GM18502 (cell line): ENCODE results near the gene AP3S2.
"Not testable (repeated sequence)": the region's sequence is repeated elsewhere in the genome, so short reads cannot be mapped to it uniquely, and the experiment has no call there.

Experiments
- ATAC-seq: cut with Tn5 transposase; IDR thresholded peaks from one replicate; pipeline ENCODE4 v1.9.1; 2021; ENCODE audit warnings: mild to moderate bottlenecking; ENCODE audit not compliant: unreplicated experiment, poor library complexity

The AP3S2 gene

DNA sequence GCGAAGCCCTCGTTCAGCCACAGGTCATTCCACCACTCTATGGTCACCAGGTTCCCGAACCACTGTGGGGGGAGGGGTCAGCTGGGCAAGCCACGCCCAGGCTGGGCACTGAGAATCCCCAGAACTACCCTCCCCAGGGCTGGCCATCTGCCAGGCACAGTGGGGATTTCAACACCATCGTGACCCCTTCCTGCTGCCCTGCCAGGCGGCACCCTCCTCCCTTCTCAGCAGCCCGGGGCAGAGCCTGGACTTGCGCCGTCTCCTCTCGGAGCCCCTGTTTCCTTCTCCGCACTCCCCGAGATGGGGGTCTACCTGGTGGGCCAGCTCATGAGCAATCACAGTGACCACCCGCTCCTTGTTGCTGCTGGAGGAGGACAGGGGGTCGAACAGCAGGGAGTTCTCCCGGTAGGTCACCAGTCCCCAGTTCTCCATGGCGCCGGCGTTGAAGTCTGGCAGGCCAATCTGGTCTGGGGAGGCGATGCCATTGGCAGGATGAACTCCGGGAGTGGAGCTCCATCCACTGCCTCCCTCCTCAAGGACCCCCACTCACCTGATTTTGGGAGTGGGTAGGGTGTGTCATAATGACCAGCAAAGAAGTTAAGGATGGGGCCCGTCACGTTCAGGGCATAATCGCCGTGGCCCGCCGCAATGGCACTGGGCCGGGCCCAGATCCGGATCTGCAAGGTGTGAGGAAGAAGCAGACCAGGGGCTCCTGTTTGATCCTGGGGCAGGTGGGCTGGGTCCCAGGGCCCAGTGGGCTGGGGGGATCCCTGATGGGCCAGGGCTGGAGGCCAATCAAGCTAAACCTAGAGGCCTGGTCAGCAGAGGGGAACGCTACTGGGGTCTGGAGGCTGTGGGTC lies 89.6 kb downstream of the AP3S2 start:
- no peak for ATAC-seq

- no peak for ATAC-seq
Observed at GRCh38 chr15:89802986-89803824, 90.6 kb downstream of the AP3S2 start.

DNA sequence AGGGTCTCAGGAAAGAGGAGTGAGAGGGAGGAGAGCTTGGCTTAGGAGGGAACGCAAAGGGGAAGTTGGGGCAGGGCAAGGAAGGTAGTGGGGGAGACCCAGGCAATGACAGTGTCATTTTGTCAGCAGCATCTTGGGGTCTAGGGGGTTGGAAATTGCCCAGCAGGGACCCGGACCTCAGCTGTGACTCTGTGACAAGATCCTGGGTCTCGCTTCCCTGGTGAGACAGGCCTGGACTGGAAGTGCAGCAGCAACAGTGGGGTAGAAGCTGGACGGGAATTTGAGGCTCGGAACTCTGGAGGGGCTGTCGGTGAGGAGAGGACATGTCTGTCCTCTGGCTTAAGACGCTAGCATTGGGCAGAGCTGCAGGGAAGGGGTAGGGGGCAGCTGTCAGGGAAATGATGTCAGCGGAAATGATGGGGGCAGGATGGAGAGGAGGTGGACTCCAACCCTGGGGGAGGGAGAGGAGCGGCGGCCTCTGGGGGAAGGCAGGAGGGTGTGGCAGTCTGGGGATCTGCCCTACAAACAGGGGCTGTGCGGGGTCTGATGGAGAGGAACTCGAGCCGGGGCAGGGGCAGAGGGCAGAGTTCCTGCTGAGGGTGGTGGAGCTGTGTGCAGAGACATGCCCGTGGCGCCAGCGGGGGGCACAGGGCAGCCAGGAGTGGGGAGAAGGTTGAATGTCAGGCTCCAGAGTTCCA lies 91.4 kb downstream of the AP3S2 start:
- ATAC-seq, result no peak

DNA sequence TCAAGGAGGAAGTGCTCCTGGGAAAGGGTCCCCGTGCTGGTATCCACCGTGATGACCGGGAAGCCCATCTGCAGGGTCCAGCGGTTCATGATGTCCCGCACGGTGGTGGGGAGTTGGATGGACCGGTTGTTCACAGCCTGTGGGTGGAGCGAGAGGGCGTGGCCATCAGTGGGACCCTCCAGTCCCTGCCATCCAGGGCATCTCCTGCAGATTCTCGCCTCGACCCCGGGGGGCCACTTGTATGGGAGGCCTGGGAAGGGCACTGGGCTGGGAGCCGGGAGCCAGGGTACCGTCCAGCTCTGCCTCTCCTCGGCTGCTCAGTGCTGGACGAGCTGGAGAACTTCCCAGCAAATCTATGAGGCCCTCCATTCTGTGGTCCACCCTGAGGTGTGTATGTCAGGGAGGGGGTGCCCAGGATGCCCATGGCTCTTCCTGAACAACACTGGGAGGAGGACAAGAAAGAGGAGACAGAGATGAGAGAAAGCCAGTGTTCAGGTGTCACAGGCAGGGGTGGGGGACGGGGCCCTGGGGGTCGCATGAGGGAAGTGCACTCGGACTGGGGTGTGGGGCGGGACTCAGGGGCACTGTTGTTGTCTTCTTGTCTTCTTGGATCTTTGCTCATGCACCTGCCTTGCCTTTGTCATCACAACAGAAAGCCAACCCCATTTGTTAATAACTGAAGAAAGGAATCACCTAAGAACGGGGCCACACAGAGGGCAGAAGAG lies 92.2 kb downstream of the AP3S2 start:
- no peak for ATAC-seq

- ATAC-seq, result no peak
Observed at GRCh38 chr15:89799918-89800498, 93.8 kb downstream of the AP3S2 start.

DNA sequence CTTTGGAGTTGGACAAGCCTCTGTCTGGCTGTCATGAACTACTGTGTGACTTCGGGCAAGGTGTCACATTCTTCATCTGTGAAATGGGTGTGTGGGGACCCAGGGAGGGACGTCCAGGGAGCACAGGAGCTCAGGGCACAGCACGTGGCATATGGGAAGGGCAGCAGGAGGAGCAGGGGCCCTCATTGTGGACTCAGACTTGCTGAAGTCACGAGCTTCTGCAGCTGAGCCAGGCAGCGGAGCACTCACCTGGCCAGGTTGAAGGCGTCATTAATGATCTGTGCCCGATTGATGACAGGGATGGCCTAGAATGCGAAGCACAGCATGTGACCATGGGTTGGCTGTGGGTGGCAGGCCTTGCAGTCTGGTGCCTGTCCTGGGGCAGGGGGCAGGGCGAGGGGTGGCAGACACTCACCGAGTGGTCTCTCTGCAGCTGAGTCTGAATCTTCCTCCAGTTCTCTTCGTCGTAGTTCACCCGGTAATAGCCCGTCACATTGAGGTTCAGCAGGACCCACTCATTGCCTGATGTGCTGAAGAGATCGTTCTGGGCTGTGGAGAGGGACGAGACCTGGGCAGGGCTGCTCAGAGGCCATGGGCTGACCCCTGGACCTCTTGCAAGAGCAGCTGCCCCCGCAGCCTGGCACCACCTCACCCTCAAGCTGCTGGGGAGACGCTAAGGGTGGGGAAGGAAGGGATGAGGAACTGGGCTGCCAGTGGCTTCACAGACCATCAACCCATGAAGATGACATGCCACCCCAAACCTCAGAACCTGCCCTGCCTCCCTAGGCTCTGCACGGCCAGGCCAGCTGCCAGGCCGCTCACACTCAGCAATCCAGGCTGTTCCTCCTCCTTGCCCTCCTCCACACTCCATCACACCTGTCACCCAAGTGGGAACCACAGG lies 94.5 kb downstream of the AP3S2 start:
- no peak for ATAC-seq

DNA sequence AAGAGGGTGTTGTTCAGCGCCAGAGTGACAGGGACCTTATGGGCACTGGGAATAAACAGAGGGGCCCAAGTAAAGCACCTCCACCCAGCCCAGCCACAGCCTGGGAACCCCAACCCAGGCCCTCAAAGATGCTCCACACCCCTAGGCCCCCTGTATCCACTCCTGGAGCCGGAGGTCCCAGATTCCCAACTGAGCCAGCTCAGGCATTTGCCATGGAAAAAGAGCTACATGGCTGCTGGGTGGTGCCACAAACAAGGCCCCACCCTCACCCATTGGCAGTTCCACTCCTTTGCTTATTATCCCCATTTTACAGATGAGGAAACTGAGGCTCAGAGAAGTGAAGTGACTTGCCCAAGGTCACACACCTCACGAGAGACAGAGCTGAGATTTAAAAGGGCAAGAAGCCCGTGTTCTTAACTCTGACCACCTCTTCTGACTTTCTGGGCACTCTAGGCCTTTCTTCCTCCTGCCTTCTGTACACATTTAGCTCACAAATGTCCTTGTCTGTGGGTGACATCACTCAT lies 96.1 kb downstream of the AP3S2 start:
- ATAC-seq, result no peak

DNA sequence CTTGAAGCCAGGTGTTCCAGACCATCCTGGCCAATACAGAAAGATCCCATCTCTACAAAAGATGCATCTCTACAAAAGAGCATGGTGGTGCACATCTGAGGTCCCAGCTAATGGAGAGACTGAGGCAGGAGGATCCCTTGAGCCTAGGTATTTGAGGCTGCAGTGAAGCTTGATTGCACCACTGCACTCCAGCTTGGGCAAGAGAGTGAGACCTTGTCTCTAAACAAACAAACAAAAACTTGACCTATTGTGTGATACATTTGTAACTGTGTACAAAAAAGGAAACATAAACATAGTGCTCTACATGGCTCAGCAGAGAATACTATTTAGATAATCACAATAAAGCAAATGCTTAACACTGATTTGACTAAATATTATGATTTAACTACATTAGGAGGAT lies 97.8 kb downstream of the AP3S2 start:
- no peak for ATAC-seq

DNA sequence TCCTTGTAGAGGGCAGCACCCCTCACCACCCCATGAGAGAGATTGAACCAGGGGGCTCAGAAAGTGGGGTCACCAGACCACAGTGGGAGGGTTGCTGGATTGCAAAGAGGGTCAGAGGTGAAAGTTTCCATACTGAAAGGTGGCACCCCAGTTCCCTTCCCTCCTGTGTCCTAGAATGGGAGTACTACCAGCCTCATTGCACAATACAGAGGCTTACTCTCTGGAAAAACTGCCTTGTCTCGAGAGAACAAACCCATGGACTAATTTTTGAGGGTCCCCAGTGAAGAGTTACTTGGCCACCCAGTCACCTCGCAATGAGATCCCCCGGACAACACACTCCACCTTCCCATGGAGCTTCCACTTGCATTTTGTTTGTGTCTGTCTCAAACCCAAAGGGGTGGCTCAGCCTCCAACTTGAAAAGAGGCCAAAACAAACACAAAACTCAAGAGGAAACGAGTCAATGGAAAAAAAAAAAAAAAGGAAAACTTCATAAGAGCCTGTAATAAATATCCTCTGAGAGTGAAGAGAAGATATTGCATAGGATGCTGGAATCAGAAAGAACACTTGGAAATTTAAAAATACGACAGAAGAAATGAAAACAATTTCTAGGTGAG lies 99.1 kb downstream of the AP3S2 start:
- no peak for ATAC-seq

GRCh38 chr15:89792106-89792805 lies 101.5 kb downstream of the AP3S2 start:
- no peak for ATAC-seq

GRCh38 chr15:89790661-89791060 lies 103.1 kb downstream of the AP3S2 start:
- no peak for ATAC-seq

GRCh38 chr15:89790206-89790605 lies 103.6 kb downstream of the AP3S2 start:
- ATAC-seq, result no peak

- not testable (repeated sequence) for ATAC-seq
Observed at GRCh38 chr15:89788585-89788984, 105.2 kb downstream of the AP3S2 start.

- ATAC-seq, result no peak
Observed at GRCh38 chr15:89787944-89788343, 105.8 kb downstream of the AP3S2 start.

DNA sequence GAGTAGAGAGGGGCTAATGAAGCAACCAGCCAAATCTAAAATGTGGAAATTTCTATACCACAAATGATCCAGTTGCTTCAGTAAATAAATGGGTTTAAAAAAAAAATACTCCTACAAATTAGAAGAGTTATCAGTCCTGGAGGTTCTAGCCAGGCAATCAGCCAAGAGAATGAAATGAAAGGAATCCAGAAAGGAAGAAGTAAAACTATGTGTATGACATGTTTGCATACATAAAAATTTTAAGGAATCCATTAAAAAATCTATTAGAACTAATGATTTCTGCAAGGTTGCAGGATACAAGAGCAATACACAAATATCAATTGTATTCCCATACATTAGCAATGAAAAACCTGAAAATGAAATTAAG lies 108.0 kb downstream of the AP3S2 start:
- no peak for ATAC-seq

DNA sequence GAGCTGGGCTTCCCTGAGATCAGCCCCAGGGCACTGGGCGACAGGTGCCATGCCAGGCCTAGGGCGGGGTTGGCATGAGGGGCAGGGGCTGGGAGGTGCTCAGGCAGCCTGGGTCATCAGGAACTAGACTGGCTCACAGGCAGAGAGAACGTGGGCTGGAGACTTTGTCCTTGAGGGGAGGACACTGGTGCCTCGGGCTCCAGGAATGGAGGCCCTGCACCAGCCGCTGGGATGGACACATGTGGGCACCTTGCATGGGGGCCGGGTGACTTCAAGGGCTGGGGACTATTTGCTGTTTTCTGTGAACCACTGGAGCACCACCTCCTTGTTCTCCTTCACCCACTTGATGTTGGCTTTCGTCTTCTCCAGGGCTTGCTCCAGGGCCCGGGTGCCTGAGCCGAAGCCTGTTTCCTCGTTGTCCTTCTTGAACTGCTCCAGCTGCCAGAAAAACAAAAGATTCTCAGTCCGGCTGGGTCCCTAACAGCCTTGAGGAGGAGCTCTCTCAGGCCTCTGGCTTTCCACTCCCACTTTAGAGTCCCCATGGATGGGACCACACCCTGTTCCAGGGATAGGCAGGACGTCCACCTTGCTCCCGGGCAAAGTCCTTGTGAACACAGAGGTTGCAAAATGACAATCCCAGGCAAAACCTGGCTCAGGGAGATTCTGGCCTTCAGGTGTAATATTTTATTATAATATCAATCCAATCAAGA lies 108.6 kb downstream of the AP3S2 start:
- no peak for ATAC-seq

DNA sequence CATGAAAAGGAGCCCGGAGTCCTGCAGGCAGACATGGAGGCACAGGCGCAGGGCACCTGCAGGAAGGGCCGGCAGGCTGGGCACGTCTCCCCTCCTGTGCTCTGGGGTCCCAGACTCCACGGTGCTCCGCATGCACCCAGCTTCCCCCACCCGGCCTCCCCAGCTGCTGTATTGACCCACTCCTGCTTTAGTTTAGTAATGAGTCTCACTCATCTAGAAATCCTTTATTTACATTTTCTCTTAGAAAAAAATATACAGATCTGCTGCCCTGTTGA lies 109.2 kb downstream of the AP3S2 start:
- no peak for ATAC-seq
